A549 (cell line): ENCODE results near the gene PRAMEF12.

Source experiments
- BHLHE40 ChIP-seq: IDR thresholded peaks from 2 replicates; pipeline ENCODE4 v1.6.1; 2012; ENCODE audit warnings: low read depth, low read length, inconsistent platforms
- CEBPB ChIP-seq, 2 experiments: fragments of >200 bp in 1 of 2; sonication (Bioruptor Twin) in 1 of 2; formaldehyde crosslinking in 1 of 2; IDR thresholded peaks; 2 replicates each; pipeline ENCODE4 v1.6.1; 2012 to 2016
- CTCF ChIP-seq: fragments of >200 bp; sonication (Bioruptor Twin); formaldehyde crosslinking; IDR thresholded peaks from 3 replicates; pipeline ENCODE4 v1.5.1; 2016
- EP300 ChIP-seq, 2 experiments: fragments of >200 bp; sonication (Bioruptor Twin); formaldehyde crosslinking; IDR thresholded peaks; 2 replicates in 1 of 2; 3 replicates in 1 of 2; pipeline ENCODE4 v1.6.1; 2016 to 2017
- FOXS1 ChIP-seq: fragments of 250-450 bp; sonication (Bioruptor Pico); IDR thresholded peaks from 2 replicates; pipeline ENCODE4 v1.5.0; 2020; ENCODE audit warnings: mild to moderate bottlenecking, moderate library complexity
- HOXA7 ChIP-seq: fragments of 250-450 bp; sonication (Bioruptor Pico); IDR thresholded peaks from 2 replicates; pipeline ENCODE4 v1.5.0; 2020; ENCODE audit warnings: mild to moderate bottlenecking, moderate library complexity
- JUNB ChIP-seq: fragments of >200 bp; sonication (Bioruptor Twin); formaldehyde crosslinking; IDR thresholded peaks from 2 replicates; pipeline ENCODE4 v1.6.1; 2016
- KDM1A ChIP-seq: fragments of 200-600 bp; sonication (generic); IDR thresholded peaks from 2 replicates; pipeline ENCODE4 v1.6.1; 2016; ENCODE audit warnings: low read depth, mild to moderate bottlenecking
- MAFK ChIP-seq: fragments of 450-650 bp; IDR thresholded peaks from 2 replicates; pipeline ENCODE4 v1.6.1; 2014; ENCODE audit not compliant: partially characterized antibody
- RAD21 ChIP-seq, 2 experiments: fragments of >200 bp in 1 of 2; sonication (Bioruptor Twin) in 1 of 2; formaldehyde crosslinking in 1 of 2; IDR thresholded peaks in 1 of 2; conservative IDR thresholded peaks in 1 of 2; 2 replicates in 1 of 2; 3 replicates in 1 of 2; pipeline ENCODE4 v1.6.1; 2012 to 2018; ENCODE audit warnings: inconsistent platforms in 1 of 2
- TP53 ChIP-seq: fragments of 250-450 bp; sonication (Bioruptor Pico); IDR thresholded peaks from 2 replicates; pipeline ENCODE4 v1.5.0; 2021; ENCODE audit warnings: mild to moderate bottlenecking, moderate library complexity

GRCh38 chr1:12739613-12740012 lies 33.9 kb upstream of the PRAMEF12 start:
- TF ChIP-seq KDM1A (no peak), FOXS1 (CRISPR knock-in tag) (no peak), BHLHE40 (no peak), CEBPB (IDR thresholded peaks at IDR 0.05) (no peak), CTCF (no peak), RAD21 (conservative IDR thresholded peaks at IDR 0.05 in 1 of 2, IDR thresholded peaks at IDR 0.05 in 1 of 2) (no peak), HOXA7 (no peak), MAFK (no peak), JUNB (no peak), EP300 (IDR thresholded peaks at IDR 0.05) (no peak), TP53 (CRISPR knock-in tag) (no peak)
